ENCODE results near the gene KIF16B. TPM values are rescaled to one million over a fixed set of nuclear protein-coding genes. Genes with fewer than 3 reads are reported as not detected.

KIF16B gene
- total RNA-seq, 1 experiment from 2014 or later, result 7.0 TPM

DNA sequence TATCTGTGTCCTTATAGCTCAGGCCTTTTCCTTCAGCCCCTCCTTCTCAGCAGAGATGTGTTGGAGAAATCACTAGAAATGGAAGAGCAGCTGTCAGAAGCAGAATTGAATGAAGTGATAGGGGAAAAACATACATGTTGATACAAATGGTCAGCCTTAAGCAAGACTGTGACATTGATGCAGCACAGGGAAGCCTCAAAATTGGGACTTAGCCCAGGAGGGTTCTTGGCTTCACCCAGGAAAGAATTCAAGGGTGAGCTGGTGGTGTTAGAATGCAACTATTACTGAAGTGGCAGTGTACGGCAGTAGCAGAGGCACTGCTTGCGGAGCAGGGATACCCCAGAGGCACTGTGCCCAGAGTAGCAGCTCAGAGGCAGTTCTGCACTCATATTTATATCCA is 8.0 kb upstream of the KIF16B start:
- DNase-seq (ENCODE audit: low read depth, low spot score) (no peak), ATAC-seq (no peak)
- H4K20me1 ChIP-seq (ENCODE audit: insufficient read depth), result no peaks in the 10 kb centered on the region
- BruUV-seq (replicated peaks), result no TSS peak
- CTCF ChIA-PET, result no interaction called here
- no peaks in the 10 kb centered on the region for H3K9me3 ChIP-seq (ENCODE audit: control insufficient read depth in 1 of 2, insufficient read depth in 1 of 2, low read depth in 1 of 2, low read length in 2 of 2)
- H3K4me1 ChIP-seq (ENCODE audit: control insufficient read depth in 1 of 2, insufficient read depth in 2 of 2, low read length in 2 of 2), result no peaks in the 10 kb centered on the region
- H2AFZ ChIP-seq (ENCODE audit: low read depth, low read length, poor library complexity, severe bottlenecking), result no peak overlapping the region
- POLR2A ChIA-PET, result no interaction called here
- H3K36me3 ChIP-seq (ENCODE audit: control insufficient read depth in 1 of 2, insufficient read depth in 2 of 2, low read length in 2 of 2), result no peaks in the 10 kb centered on the region
- no peak overlapping the region for H3K4me3 ChIP-seq (replicated peaks in 1 of 2; ENCODE audit: low read depth in 1 of 2, low read length in 2 of 2)
- no peak overlapping the region for H3K27ac ChIP-seq (ENCODE audit: low read depth, low read length)
- RAD21 ChIA-PET (ENCODE audit: low non-redundant PET in 1 of 2, low total read pairs in 2 of 2, uncharacterized antibody in 2 of 2, unreplicated experiment in 2 of 2), result no interaction called here
- intact Hi-C loops (cut with micrococcal nuclease), result no loop called here
- H3K9ac ChIP-seq (ENCODE audit: low read length), result no peak overlapping the region
- no peaks in the 10 kb centered on the region for H3K9me2 ChIP-seq (ENCODE audit: insufficient read depth)
- no peaks in the 10 kb centered on the region for H3K79me2 ChIP-seq (ENCODE audit: insufficient read depth, low read length)
- no peaks in the 10 kb centered on the region for H3K27me3 ChIP-seq (ENCODE audit: insufficient read depth, low read length)
- no peak overlapping the region for H3K4me2 ChIP-seq (ENCODE audit: low read length)
- no peak for TF ChIP-seq EGR1 (IDR thresholded peaks at IDR 0.05; ENCODE audit: low read depth)
- TF ChIP-seq ZNF274 (IDR thresholded peaks at IDR 0.05; ENCODE audit: low read depth, low read length), result no peak
- TF ChIP-seq YY1 (IDR thresholded peaks at IDR 0.05; ENCODE audit: extremely low read depth, insufficient replicate concordance, low read depth, low read length), result no peak
- no peak for TF ChIP-seq SRF (IDR thresholded peaks at IDR 0.05; ENCODE audit: low read depth)
- TF ChIP-seq, protein P1, sequence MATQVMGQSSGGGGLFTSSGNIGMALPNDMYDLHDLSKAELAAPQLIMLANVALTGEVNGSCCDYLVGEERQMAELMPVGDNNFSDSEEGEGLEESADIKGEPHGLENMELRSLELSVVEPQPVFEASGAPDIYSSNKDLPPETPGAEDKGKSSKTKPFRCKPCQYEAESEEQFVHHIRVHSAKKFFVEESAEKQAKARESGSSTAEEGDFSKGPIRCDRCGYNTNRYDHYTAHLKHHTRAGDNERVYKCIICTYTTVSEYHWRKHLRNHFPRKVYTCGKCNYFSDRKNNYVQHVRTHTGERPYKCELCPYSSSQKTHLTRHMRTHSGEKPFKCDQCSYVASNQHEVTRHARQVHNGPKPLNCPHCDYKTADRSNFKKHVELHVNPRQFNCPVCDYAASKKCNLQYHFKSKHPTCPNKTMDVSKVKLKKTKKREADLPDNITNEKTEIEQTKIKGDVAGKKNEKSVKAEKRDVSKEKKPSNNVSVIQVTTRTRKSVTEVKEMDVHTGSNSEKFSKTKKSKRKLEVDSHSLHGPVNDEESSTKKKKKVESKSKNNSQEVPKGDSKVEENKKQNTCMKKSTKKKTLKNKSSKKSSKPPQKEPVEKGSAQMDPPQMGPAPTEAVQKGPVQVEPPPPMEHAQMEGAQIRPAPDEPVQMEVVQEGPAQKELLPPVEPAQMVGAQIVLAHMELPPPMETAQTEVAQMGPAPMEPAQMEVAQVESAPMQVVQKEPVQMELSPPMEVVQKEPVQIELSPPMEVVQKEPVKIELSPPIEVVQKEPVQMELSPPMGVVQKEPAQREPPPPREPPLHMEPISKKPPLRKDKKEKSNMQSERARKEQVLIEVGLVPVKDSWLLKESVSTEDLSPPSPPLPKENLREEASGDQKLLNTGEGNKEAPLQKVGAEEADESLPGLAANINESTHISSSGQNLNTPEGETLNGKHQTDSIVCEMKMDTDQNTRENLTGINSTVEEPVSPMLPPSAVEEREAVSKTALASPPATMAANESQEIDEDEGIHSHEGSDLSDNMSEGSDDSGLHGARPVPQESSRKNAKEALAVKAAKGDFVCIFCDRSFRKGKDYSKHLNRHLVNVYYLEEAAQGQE (IDR thresholded peaks at IDR 0.05; ENCODE audit: low read depth), result no peak
- no peak for TF ChIP-seq POLR2AphosphoS5 (IDR thresholded peaks at IDR 0.05; ENCODE audit: low read depth, low read length)
- TF ChIP-seq FOSL1 (IDR thresholded peaks at IDR 0.05; ENCODE audit: low read depth), result no peak
- no peak for TF ChIP-seq ZFX (IDR thresholded peaks at IDR 0.05)
- TF ChIP-seq POLR2A (IDR thresholded peaks at IDR 0.05; ENCODE audit: borderline replicate concordance, extremely low read depth, insufficient read depth, insufficient read length), result no peak
- TF ChIP-seq SP1 (IDR thresholded peaks at IDR 0.05; ENCODE audit: low read depth), result no peak
- TF ChIP-seq, protein P2, sequence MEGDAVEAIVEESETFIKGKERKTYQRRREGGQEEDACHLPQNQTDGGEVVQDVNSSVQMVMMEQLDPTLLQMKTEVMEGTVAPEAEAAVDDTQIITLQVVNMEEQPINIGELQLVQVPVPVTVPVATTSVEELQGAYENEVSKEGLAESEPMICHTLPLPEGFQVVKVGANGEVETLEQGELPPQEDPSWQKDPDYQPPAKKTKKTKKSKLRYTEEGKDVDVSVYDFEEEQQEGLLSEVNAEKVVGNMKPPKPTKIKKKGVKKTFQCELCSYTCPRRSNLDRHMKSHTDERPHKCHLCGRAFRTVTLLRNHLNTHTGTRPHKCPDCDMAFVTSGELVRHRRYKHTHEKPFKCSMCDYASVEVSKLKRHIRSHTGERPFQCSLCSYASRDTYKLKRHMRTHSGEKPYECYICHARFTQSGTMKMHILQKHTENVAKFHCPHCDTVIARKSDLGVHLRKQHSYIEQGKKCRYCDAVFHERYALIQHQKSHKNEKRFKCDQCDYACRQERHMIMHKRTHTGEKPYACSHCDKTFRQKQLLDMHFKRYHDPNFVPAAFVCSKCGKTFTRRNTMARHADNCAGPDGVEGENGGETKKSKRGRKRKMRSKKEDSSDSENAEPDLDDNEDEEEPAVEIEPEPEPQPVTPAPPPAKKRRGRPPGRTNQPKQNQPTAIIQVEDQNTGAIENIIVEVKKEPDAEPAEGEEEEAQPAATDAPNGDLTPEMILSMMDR (IDR thresholded peaks at IDR 0.05 in 2 of 3, conservative IDR thresholded peaks at IDR 0.05 in 1 of 3; ENCODE audit: borderline replicate concordance in 1 of 3, insufficient read depth in 1 of 3, low read depth in 2 of 3, low read length in 2 of 3), result no peak
- TF ChIP-seq CEBPB (IDR thresholded peaks at IDR 0.05; ENCODE audit: low read depth), result no peak
- no peak for TF ChIP-seq EZH2phosphoT487 (IDR thresholded peaks at IDR 0.05; ENCODE audit: borderline replicate concordance)
- no peak for TF ChIP-seq EZH2 (IDR thresholded peaks at IDR 0.05)
- TF ChIP-seq TCF7L2 (IDR thresholded peaks at IDR 0.05; ENCODE audit: borderline replicate concordance, extremely low read depth, insufficient read depth, insufficient read length), result no peak
